Activated CD4-positive, alpha-beta T cell treated with anti-CD3 and anti-CD28 coated beads, Interleukin-2, amount 50 U/mL, for 4 hours (primary cell): Measurements from ENCODE around the gene AKAP8.
"Not testable (repeated sequence)": the region's sequence is repeated elsewhere in the genome, so short reads cannot be mapped to it uniquely, and the experiment has no call there.

ENCODE experiments used
- DNase-seq, 2 experiments: peaks; one replicate each; pipeline ENCODE4 v3.0.0-alpha.2; 2020

AKAP8 gene

GRCh38 chr19:15371786-15372380 is 7.7 kb downstream of the AKAP8 start:
- DNase-seq, result no peak

GRCh38 chr19:15371119-15371518 is 8.5 kb downstream of the AKAP8 start:
- no peak for DNase-seq

- no peak for DNase-seq
Observed at GRCh38 chr19:15369594-15369891, 10.0 kb downstream of the AKAP8 start.

GRCh38 chr19:15368798-15369593 is 10.6 kb downstream of the AKAP8 start:
- DNase-seq, result no peak

- no peak for DNase-seq
Observed at GRCh38 chr19:15368051-15368632, 11.4 kb downstream of the AKAP8 start.

- no peak for DNase-seq
Observed at GRCh38 chr19:15367439-15367838, 12.1 kb downstream of the AKAP8 start.

GRCh38 chr19:15365264-15365663 is 14.3 kb downstream of the AKAP8 start:
- DNase-seq, result no peak

GRCh38 chr19:15363791-15364190 is 15.8 kb downstream of the AKAP8 start:
- DNase-seq, result not testable (repeated sequence)

- DNase-seq, result not testable (repeated sequence)
Observed at GRCh38 chr19:15363048-15363447, 16.5 kb downstream of the AKAP8 start.

- DNase-seq, result not testable (repeated sequence)
Observed at GRCh38 chr19:15360015-15360414, 19.6 kb downstream of the AKAP8 start.

- no peak for DNase-seq
Observed at GRCh38 chr19:15358918-15359317, 20.7 kb downstream of the AKAP8 start.

GRCh38 chr19:15357906-15358305 is 21.7 kb downstream of the AKAP8 start:
- DNase-seq, result no peak

GRCh38 chr19:15354566-15355296 is 24.9 kb downstream of the AKAP8 start:
- no peak for DNase-seq

GRCh38 chr19:15353908-15354307 is 25.7 kb downstream of the AKAP8 start:
- no peak for DNase-seq

GRCh38 chr19:15352535-15352934 is 27.1 kb downstream of the AKAP8 start:
- DNase-seq, result not testable (repeated sequence)

- not testable (repeated sequence) for DNase-seq
Observed at GRCh38 chr19:15341328-15341727, 38.3 kb downstream of the AKAP8 start.

- no peak for DNase-seq
Observed at GRCh38 chr19:15340086-15340485, 39.5 kb downstream of the AKAP8 start.

GRCh38 chr19:15337202-15337601 is 42.4 kb downstream of the AKAP8 start:
- no peak for DNase-seq

GRCh38 chr19:15335992-15336391 is 43.6 kb downstream of the AKAP8 start:
- DNase-seq, result not testable (repeated sequence)

- DNase-seq, result peak; percentile 65 to 70
Observed at GRCh38 chr19:15332311-15332996, 47.1 kb downstream of the AKAP8 start, which contains the start of gene BRD4. Gene BRD4, minus strand, starts transcription at chr19:15332539. Its CDS starts 59,440 bp downstream, at chr19:15273099.

- peak; percentile 58 to 62 for DNase-seq
Observed at GRCh38 chr19:15331419-15332310, 47.9 kb downstream of the AKAP8 start.
